ENCODE measurements around the gene CLASP2. TPM values are rescaled to one million over a fixed set of nuclear protein-coding genes. Genes with fewer than 3 reads are reported as not detected.
A peak's percentile ranks its signal among the peaks of the same experiment; 100 is the strongest.

The CLASP2 gene
- total and polyA plus RNA-seq, 2 experiments from 2014 or later, result 12.3 to 30.4 TPM

DNA sequence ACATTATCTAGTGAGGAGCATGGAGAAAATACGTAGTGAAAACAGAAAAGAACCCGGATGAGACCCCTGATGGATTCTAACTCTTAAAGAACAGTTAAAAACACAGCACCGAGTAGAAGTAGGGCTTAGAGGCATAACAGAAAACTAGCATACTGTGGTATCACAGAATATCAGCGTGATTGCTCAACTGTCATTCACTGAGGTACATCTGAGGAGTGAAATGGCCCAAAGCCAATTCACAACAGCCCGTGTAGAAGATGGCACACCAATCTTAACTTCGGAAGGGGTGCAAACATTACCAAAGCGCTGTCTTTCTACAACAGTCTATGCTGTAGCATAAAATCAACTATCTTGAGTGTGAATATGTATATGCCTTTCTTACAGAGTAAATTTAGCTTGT, 1.8 kb downstream of the CLASP2 start:
- no peaks in the 10 kb centered on the region for H3K36me3 ChIP-seq (ENCODE audit: low read depth)
- H3K4me2 ChIP-seq (ENCODE audit: unreplicated experiment), result peak overlapping the region; percentile 93
- peak overlapping the region; percentile 86 for H3K4me3 ChIP-seq
- H3K9me2 ChIP-seq (ENCODE audit: insufficient read depth), result no peaks in the 10 kb centered on the region
- H3K4me1 ChIP-seq (ENCODE audit: insufficient read depth), result peaks cover 8% of the 10 kb centered on the region
- H3K27ac ChIP-seq, result 0 out of 2 replicates have a peak overlapping the region, but pooled peaks have one; percentile 89
- WGBS, 2 experiments (ENCODE audit: low coverage in 1 of 2, low lambda C conversion rate in 2 of 2, missing lambda C conversion rate in 2 of 2), result 73 to 76% methylated on average over 7 of the region's 7 CpGs
- H4K20me1 ChIP-seq (ENCODE audit: insufficient read depth), result no peaks in the 10 kb centered on the region
- in situ Hi-C loops (cut with MboI), result loop anchor here (10.0 kb wide), 1 partner anchor 81 kb away; no protein-coding TSS in a partner anchor
- no peaks in the 10 kb centered on the region for H3K27me3 ChIP-seq (replicated peaks; ENCODE audit: insufficient read depth)
- peaks cover 62% of the 10 kb centered on the region for H3K79me2 ChIP-seq (ENCODE audit: insufficient read depth)
- no peaks in the 10 kb centered on the region for H3K9me3 ChIP-seq (ENCODE audit: low read depth)
- H3K9ac ChIP-seq, result peak overlapping the region; percentile 92
- H2AFZ ChIP-seq, result no peak overlapping the region; the same call in 1 of the 2 replicates
- H3F3A ChIP-seq (ENCODE audit: insufficient read depth), result no peaks in the 10 kb centered on the region
- DNase-seq, result peak; percentile 2
- no peak for TF ChIP-seq EZH2 (IDR thresholded peaks at IDR 0.05; ENCODE audit: insufficient read depth, poor library complexity, severe bottlenecking)
- no peak for TF ChIP-seq EZH2phosphoT487 (IDR thresholded peaks at IDR 0.05; ENCODE audit: insufficient read depth, low read depth)

DNA sequence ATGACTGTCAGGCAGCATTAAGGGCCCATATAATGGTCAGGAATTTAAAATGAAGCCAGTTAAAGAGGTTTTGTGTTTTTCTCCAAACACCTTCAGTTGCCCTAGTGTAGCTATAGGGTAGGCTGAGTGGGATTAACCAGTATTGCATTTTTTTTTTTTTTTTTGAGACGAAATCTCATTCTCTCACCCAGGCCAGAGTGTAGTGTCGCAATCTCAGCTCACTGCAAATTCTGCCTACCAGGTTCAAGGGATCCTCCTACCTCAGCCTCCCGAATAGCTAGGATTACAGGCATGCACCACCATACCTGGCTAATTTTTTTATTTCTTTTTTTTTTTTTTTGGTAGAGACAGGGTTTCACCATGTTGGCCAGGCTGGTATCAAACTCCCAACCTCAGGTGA, 7.0 kb downstream of the CLASP2 start:
- Histone ChIP-seq H3K4me3 (no peak overlapping the region), H3K9me3 (ENCODE audit: low read depth) (no peaks in the 10 kb centered on the region), H3K9ac (no peak overlapping the region), H4K20me1 (ENCODE audit: insufficient read depth) (no peaks in the 10 kb centered on the region), H3K9me2 (ENCODE audit: insufficient read depth) (no peaks in the 10 kb centered on the region), H2AFZ (no peak overlapping the region), H3K27me3 (replicated peaks; ENCODE audit: insufficient read depth) (no peaks in the 10 kb centered on the region), H3K36me3 (ENCODE audit: low read depth) (no peaks in the 10 kb centered on the region), H3K4me1 (ENCODE audit: insufficient read depth) (peaks cover 3% of the 10 kb centered on the region; the same call in 1 of the 2 replicates), H3K4me2 (ENCODE audit: unreplicated experiment) (no peak overlapping the region), H3K27ac (no peak overlapping the region), H3F3A (ENCODE audit: insufficient read depth) (no peaks in the 10 kb centered on the region), H3K79me2 (ENCODE audit: insufficient read depth) (peaks cover 99% of the 10 kb centered on the region)
- no peak for TF ChIP-seq EZH2 (IDR thresholded peaks at IDR 0.05; ENCODE audit: insufficient read depth, poor library complexity, severe bottlenecking)
- no peak for TF ChIP-seq EZH2phosphoT487 (IDR thresholded peaks at IDR 0.05; ENCODE audit: insufficient read depth, low read depth)
- in situ Hi-C loops (cut with MboI), result loop anchor here (10.0 kb wide), 1 partner anchor 76 kb away; no protein-coding TSS in a partner anchor
- 83 to 89% methylated on average over 3 of the region's 3 CpGs for WGBS, 2 experiments (ENCODE audit: low coverage in 1 of 2, low lambda C conversion rate in 2 of 2, missing lambda C conversion rate in 2 of 2)
- no peak for DNase-seq

GRCh38 chr3:33706056-33706455, 12.0 kb downstream of the CLASP2 start:
- Histone ChIP-seq H3K79me2 (ENCODE audit: insufficient read depth) (peaks cover 97% of the 10 kb centered on the region), H3K9me3 (ENCODE audit: low read depth) (no peaks in the 10 kb centered on the region), H3K9me2 (ENCODE audit: insufficient read depth) (no peaks in the 10 kb centered on the region), H3K9ac (no peak overlapping the region), H4K20me1 (ENCODE audit: insufficient read depth) (no peaks in the 10 kb centered on the region), H3K4me1 (ENCODE audit: insufficient read depth) (no peaks in the 10 kb centered on the region), H2AFZ (no peak overlapping the region), H3K36me3 (ENCODE audit: low read depth) (no peaks in the 10 kb centered on the region), H3K4me3 (no peak overlapping the region), H3K27ac (no peak overlapping the region), H3K27me3 (replicated peaks; ENCODE audit: insufficient read depth) (no peaks in the 10 kb centered on the region), H3F3A (ENCODE audit: insufficient read depth) (no peaks in the 10 kb centered on the region), H3K4me2 (ENCODE audit: unreplicated experiment) (no peak overlapping the region)
- in situ Hi-C loops (cut with MboI), result no loop called here
- 97% methylated on average over 6 of the region's 6 CpGs for WGBS, 2 experiments (ENCODE audit: low coverage in 1 of 2, low lambda C conversion rate in 2 of 2, missing lambda C conversion rate in 2 of 2)
- no peak for TF ChIP-seq EZH2 (IDR thresholded peaks at IDR 0.05; ENCODE audit: insufficient read depth, poor library complexity, severe bottlenecking)
- TF ChIP-seq EZH2phosphoT487 (IDR thresholded peaks at IDR 0.05; ENCODE audit: insufficient read depth, low read depth), result no peak
- DNase-seq, result no peak

DNA sequence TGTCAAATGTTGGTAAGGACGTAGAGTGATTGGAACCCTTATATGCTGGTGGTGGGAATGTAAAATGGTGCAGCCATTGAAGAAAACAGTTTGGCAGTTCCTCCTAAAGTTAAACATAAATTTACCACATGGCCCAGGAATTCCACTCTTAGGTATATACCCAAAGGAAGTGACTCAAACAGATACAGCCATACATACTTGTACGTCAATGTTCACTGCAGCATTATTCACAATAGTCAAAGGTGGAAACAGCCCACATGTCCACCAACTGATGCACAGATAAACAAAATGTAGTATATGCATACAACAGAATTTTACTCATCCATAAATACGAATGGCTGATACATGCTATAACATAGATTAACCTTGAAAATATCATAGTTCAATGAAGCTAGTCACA, 13.2 kb downstream of the CLASP2 start:
- Histone ChIP-seq H3K9ac (no peak overlapping the region), H3K36me3 (ENCODE audit: low read depth) (no peaks in the 10 kb centered on the region), H2AFZ (no peak overlapping the region), H3K4me2 (ENCODE audit: unreplicated experiment) (no peak overlapping the region), H3K79me2 (ENCODE audit: insufficient read depth) (peaks cover 97% of the 10 kb centered on the region), H3F3A (ENCODE audit: insufficient read depth) (no peaks in the 10 kb centered on the region), H3K27ac (no peak overlapping the region), H3K27me3 (replicated peaks; ENCODE audit: insufficient read depth) (no peaks in the 10 kb centered on the region), H3K4me1 (ENCODE audit: insufficient read depth) (no peaks in the 10 kb centered on the region), H4K20me1 (ENCODE audit: insufficient read depth) (no peaks in the 10 kb centered on the region), H3K9me2 (ENCODE audit: insufficient read depth) (no peaks in the 10 kb centered on the region), H3K4me3 (no peak overlapping the region), H3K9me3 (ENCODE audit: low read depth) (no peaks in the 10 kb centered on the region)
- DNase-seq, result no peak
- 78 to 83% methylated on average over 3 of the region's 3 CpGs for WGBS, 2 experiments (ENCODE audit: low coverage in 1 of 2, low lambda C conversion rate in 2 of 2, missing lambda C conversion rate in 2 of 2)
- in situ Hi-C loops (cut with MboI), result no loop called here
- TF ChIP-seq EZH2phosphoT487 (IDR thresholded peaks at IDR 0.05; ENCODE audit: insufficient read depth, low read depth) (no peak), EZH2 (IDR thresholded peaks at IDR 0.05; ENCODE audit: insufficient read depth, poor library complexity, severe bottlenecking) (no peak)

DNA sequence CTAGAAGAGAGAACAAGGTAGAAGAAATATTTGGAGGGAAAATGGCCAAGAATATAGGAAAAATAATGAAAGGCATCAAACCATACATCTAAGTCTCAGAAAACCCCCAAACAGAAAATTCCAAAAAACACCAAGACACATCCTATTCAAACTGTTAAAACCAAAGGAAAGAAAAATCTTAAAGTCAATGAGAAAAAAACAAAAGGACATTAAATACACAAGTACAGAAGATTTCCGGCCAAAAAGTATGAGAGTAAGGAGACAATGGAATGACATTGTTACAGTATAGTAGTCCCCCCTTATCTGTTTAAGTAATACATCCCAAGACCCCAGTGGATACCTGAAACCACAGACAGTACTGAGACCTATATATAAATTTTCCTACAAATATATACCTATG, 18.8 kb downstream of the CLASP2 start:
- in situ Hi-C loops (cut with MboI), result no loop called here
- Histone ChIP-seq H3K36me3 (ENCODE audit: low read depth) (no peaks in the 10 kb centered on the region; the same call in 1 of the 2 replicates), H3K9ac (no peak overlapping the region), H3K9me2 (ENCODE audit: insufficient read depth) (no peaks in the 10 kb centered on the region), H4K20me1 (ENCODE audit: insufficient read depth) (no peaks in the 10 kb centered on the region), H3K9me3 (ENCODE audit: low read depth) (no peaks in the 10 kb centered on the region), H3K4me3 (no peak overlapping the region), H3K27me3 (replicated peaks; ENCODE audit: insufficient read depth) (no peaks in the 10 kb centered on the region), H3F3A (ENCODE audit: insufficient read depth) (no peaks in the 10 kb centered on the region), H3K4me1 (ENCODE audit: insufficient read depth) (no peaks in the 10 kb centered on the region), H3K27ac (no peak overlapping the region), H3K4me2 (ENCODE audit: unreplicated experiment) (no peak overlapping the region), H2AFZ (no peak overlapping the region), H3K79me2 (ENCODE audit: insufficient read depth) (peaks cover 74% of the 10 kb centered on the region)
- WGBS, 2 experiments (ENCODE audit: low coverage in 1 of 2, low lambda C conversion rate in 2 of 2, missing lambda C conversion rate in 2 of 2), result 97 to 100% methylated on average over 1 of the region's 1 CpG
- TF ChIP-seq EZH2 (IDR thresholded peaks at IDR 0.05; ENCODE audit: insufficient read depth, poor library complexity, severe bottlenecking) (no peak), EZH2phosphoT487 (IDR thresholded peaks at IDR 0.05; ENCODE audit: insufficient read depth, low read depth) (no peak)
- DNase-seq, result peak; percentile 16

Measured in GM23248 (cell line).